Osteocyte (in vitro differentiated cells): ENCODE measurements around the gene PEX11G. TPM values are rescaled to one million over a fixed set of nuclear protein-coding genes. Genes with fewer than 3 reads are reported as not detected.
A peak's percentile ranks its signal among the peaks of the same experiment; 100 is the strongest.

Experiments
- DNase-seq: peaks from one replicate; pipeline ENCODE4 v3.0.0; 2021; ENCODE audit warnings: mixed read lengths; ENCODE audit not compliant: unreplicated experiment; ENCODE audit errors: extremely low spot score
- H3K27ac Mint-ChIP-seq: one replicate; pipeline ENCODE4 v1.8.0; 2021; ENCODE audit warnings: mild to moderate bottlenecking, mixed read lengths; ENCODE audit not compliant: unreplicated experiment
- H3K27me3 Mint-ChIP-seq: one replicate; pipeline ENCODE4 v1.8.0; 2021; ENCODE audit warnings: mixed read lengths; ENCODE audit not compliant: unreplicated experiment
- H3K36me3 Mint-ChIP-seq: one replicate; pipeline ENCODE4 v1.8.0; 2021; ENCODE audit warnings: mixed read lengths; ENCODE audit not compliant: unreplicated experiment
- H3K4me1 Mint-ChIP-seq: one replicate; pipeline ENCODE4 v1.8.0; 2021; ENCODE audit warnings: mixed read lengths; ENCODE audit not compliant: unreplicated experiment
- H3K4me3 Mint-ChIP-seq: one replicate; pipeline ENCODE4 v1.8.0; 2021; ENCODE audit warnings: mild to moderate bottlenecking, moderate library complexity, mixed read lengths; ENCODE audit not compliant: unreplicated experiment
- H3K9me3 Mint-ChIP-seq: one replicate; pipeline ENCODE4 v1.8.0; 2021; ENCODE audit warnings: mixed read lengths; ENCODE audit not compliant: unreplicated experiment
- CTCF ChIP-seq: fragments of 200-600 bp; sonication (generic); IDR thresholded peaks from 2 replicates; pipeline ENCODE4 v1.5.0; 2021; ENCODE audit warnings: antibody characterized with exemption, mild to moderate bottlenecking, moderate library complexity
- total RNA-seq: library from RNA; stranded (reverse); gene quantifications from 2 replicates; pipeline ENCODE4 v1.2.1, GENCODE V29; 2021

Gene PEX11G
- total RNA-seq, 1 donor from 2014 or later = 2.1 TPM

GRCh38 chr19:7447648-7448047 lies 41.2 kb downstream of the PEX11G start:
- Mint-ChIP-seq H3K4me1 (no peaks in the 10 kb centered on the region), H3K4me3 (no peak overlapping the region), H3K36me3 (peaks cover 51% of the 10 kb centered on the region), H3K27ac (no peak overlapping the region), H3K9me3 (peaks cover 9% of the 10 kb centered on the region), H3K27me3 (no peaks in the 10 kb centered on the region)
- no peak for DNase-seq
- no peak for TF ChIP-seq CTCF

- peaks cover 1% of the 10 kb centered on the region for H3K9me3 Mint-ChIP-seq
- no peak overlapping the region for H3K27ac Mint-ChIP-seq
- no peak for TF ChIP-seq CTCF
- no peak for DNase-seq
- no peaks in the 10 kb centered on the region for H3K27me3 Mint-ChIP-seq
- H3K4me1 Mint-ChIP-seq = peaks cover 6% of the 10 kb centered on the region
- no peak overlapping the region for H3K4me3 Mint-ChIP-seq
- H3K36me3 Mint-ChIP-seq = peaks cover 45% of the 10 kb centered on the region
Measured at GRCh38 chr19:7445104-7445503, 43.7 kb downstream of the PEX11G start.

GRCh38 chr19:7444042-7444441 lies 44.8 kb downstream of the PEX11G start:
- no peak for DNase-seq
- no peak for TF ChIP-seq CTCF
- Mint-ChIP-seq H3K9me3 (no peaks in the 10 kb centered on the region), H3K27ac (no peak overlapping the region), H3K4me3 (no peak overlapping the region), H3K36me3 (peaks cover 42% of the 10 kb centered on the region), H3K27me3 (no peaks in the 10 kb centered on the region), H3K4me1 (peaks cover 6% of the 10 kb centered on the region)

- Mint-ChIP-seq H3K27me3 (no peaks in the 10 kb centered on the region), H3K4me1 (peaks cover 6% of the 10 kb centered on the region), H3K27ac (peak overlapping the region; percentile 65), H3K9me3 (no peaks in the 10 kb centered on the region), H3K36me3 (peaks cover 34% of the 10 kb centered on the region), H3K4me3 (no peak overlapping the region)
- DNase-seq = no peak
- TF ChIP-seq CTCF = no peak
Measured at GRCh38 chr19:7442423-7442822, 46.4 kb downstream of the PEX11G start.

GRCh38 chr19:7441468-7442146 lies 47.2 kb downstream of the PEX11G start:
- no peak for DNase-seq
- Mint-ChIP-seq H3K36me3 (peaks cover 28% of the 10 kb centered on the region), H3K4me3 (no peak overlapping the region), H3K9me3 (no peaks in the 10 kb centered on the region), H3K27me3 (no peaks in the 10 kb centered on the region), H3K4me1 (peaks cover 6% of the 10 kb centered on the region), H3K27ac (no peak overlapping the region)
- TF ChIP-seq CTCF = no peak
